Astrocyte (in vitro differentiated cells and primary cell): Measurements from ENCODE around the gene DDC. TPM values are rescaled to one million over a fixed set of nuclear protein-coding genes. Genes with fewer than 3 reads are reported as not detected.
"Not testable (repeated sequence)": the region's sequence is repeated elsewhere in the genome, so short reads cannot be mapped to it uniquely, and the experiment has no call there.

Source experiments
- DNase-seq: peaks from one replicate; pipeline ENCODE4 v3.0.0-alpha.2; 2010; ENCODE audit warnings: low read depth
- FAIRE-seq: peaks from 2 replicates; lab custom pipeline; 2011; peaks lifted over from hg19 to GRCh38; lab: Jason Lieb, UNC
- H2AFZ ChIP-seq: 2 replicates; pipeline ENCODE4 v1.6.0; 2012; ENCODE audit warnings: low read depth, low read length, inconsistent platforms
- H3K27ac ChIP-seq: 2 replicates; pipeline ENCODE4 v1.5.1; 2011; ENCODE audit warnings: low read depth, low read length, inconsistent platforms
- H3K27me3 ChIP-seq: 2 replicates; pipeline ENCODE4 v1.6.0; 2011; ENCODE audit warnings: low read length, inconsistent platforms; ENCODE audit not compliant: insufficient read depth
- H3K36me3 ChIP-seq: 2 replicates; pipeline ENCODE4 v1.5.1; 2011; ENCODE audit warnings: low read length, inconsistent platforms; ENCODE audit not compliant: insufficient read depth
- H3K4me1 ChIP-seq: 2 replicates; pipeline ENCODE4 v1.5.1; 2011; ENCODE audit warnings: low read length, inconsistent platforms; ENCODE audit not compliant: insufficient read depth
- H3K4me2 ChIP-seq: 2 replicates; pipeline ENCODE4 v1.6.0; 2012; ENCODE audit warnings: low read length, inconsistent platforms
- H3K4me3 ChIP-seq: 2 replicates; pipeline ENCODE4 v1.5.1; 2011; ENCODE audit warnings: low read depth, mild to moderate bottlenecking, low read length, inconsistent platforms; ENCODE audit not compliant: insufficient read depth
- H3K79me2 ChIP-seq: 2 replicates; pipeline ENCODE4 v1.6.0; 2012; ENCODE audit warnings: mild to moderate bottlenecking, low read length, inconsistent platforms; ENCODE audit not compliant: insufficient read depth
- H3K9ac ChIP-seq: 2 replicates; pipeline ENCODE4 v1.6.0; 2012; ENCODE audit warnings: mild to moderate bottlenecking, low read length, inconsistent platforms
- H3K9me3 ChIP-seq: 2 replicates; pipeline ENCODE4 v1.5.1; 2012; ENCODE audit warnings: low read depth, mild to moderate bottlenecking, low read length, inconsistent platforms; ENCODE audit not compliant: insufficient read depth
- H4K20me1 ChIP-seq: 2 replicates; pipeline ENCODE4 v1.6.0; 2012; ENCODE audit warnings: low read length, inconsistent platforms; ENCODE audit not compliant: insufficient read depth
- H3K27ac Mint-ChIP-seq: one replicate; pipeline ENCODE4 v1.8.0; 2021; ENCODE audit warnings: mild to moderate bottlenecking, mixed read lengths; ENCODE audit not compliant: unreplicated experiment
- H3K27me3 Mint-ChIP-seq: one replicate; pipeline ENCODE4 v1.8.0; 2021; ENCODE audit warnings: low read depth, mixed read lengths; ENCODE audit not compliant: unreplicated experiment
- H3K36me3 Mint-ChIP-seq: one replicate; pipeline ENCODE4 v1.8.0; 2021; ENCODE audit warnings: low read depth, mixed read lengths; ENCODE audit not compliant: unreplicated experiment
- H3K4me1 Mint-ChIP-seq: one replicate; pipeline ENCODE4 v1.8.0; 2021; ENCODE audit warnings: low read depth, mixed read lengths; ENCODE audit not compliant: unreplicated experiment
- H3K4me3 Mint-ChIP-seq: one replicate; pipeline ENCODE4 v1.8.0; 2021; ENCODE audit warnings: mild to moderate bottlenecking, moderate library complexity, mixed read lengths; ENCODE audit not compliant: unreplicated experiment
- H3K9me3 Mint-ChIP-seq: one replicate; pipeline ENCODE4 v1.8.0; 2021; ENCODE audit warnings: mild to moderate bottlenecking, mixed read lengths; ENCODE audit not compliant: unreplicated experiment
- CTCF ChIP-seq: IDR thresholded peaks from 2 replicates; pipeline ENCODE4 v1.5.1; 2011; ENCODE audit warnings: low read depth, mild to moderate bottlenecking, inconsistent platforms, low read length, moderate library complexity; ENCODE audit not compliant: insufficient read depth
- EZH2 ChIP-seq: IDR thresholded peaks from 2 replicates; pipeline ENCODE4 v1.6.1; 2012; ENCODE audit warnings: mild to moderate bottlenecking, low read length, inconsistent platforms; ENCODE audit not compliant: insufficient read depth
- total RNA-seq: library from RNA; stranded (reverse); gene quantifications from 2 replicates; pipeline ENCODE4 v1.2.1, GENCODE V29; 2021

Gene DDC
- total RNA-seq, 1 donor from 2014 or later = not detected

- no peak overlapping the region for H3K27ac ChIP-seq
- H3K27ac Mint-ChIP-seq = no peak overlapping the region
- no peaks in the 10 kb centered on the region for H4K20me1 ChIP-seq
- no peaks in the 10 kb centered on the region for H3K36me3 ChIP-seq
- FAIRE-seq (no peak), DNase-seq (no peak)
- no peak overlapping the region for H2AFZ ChIP-seq
- H3K9me3 ChIP-seq = no peaks in the 10 kb centered on the region
- no peaks in the 10 kb centered on the region for H3K4me1 ChIP-seq
- peaks cover 28% of the 10 kb centered on the region for H3K27me3 Mint-ChIP-seq
- no peak overlapping the region for H3K4me3 ChIP-seq
- no peak overlapping the region for H3K4me3 Mint-ChIP-seq
- H3K79me2 ChIP-seq = no peaks in the 10 kb centered on the region
- no peak overlapping the region for H3K9ac ChIP-seq
- no peak overlapping the region for H3K4me2 ChIP-seq
- TF ChIP-seq CTCF (no peak), EZH2 (no peak)
- H3K36me3 Mint-ChIP-seq = no peaks in the 10 kb centered on the region
- H3K4me1 Mint-ChIP-seq = no peaks in the 10 kb centered on the region
- peaks cover 2% of the 10 kb centered on the region for H3K9me3 Mint-ChIP-seq
- H3K27me3 ChIP-seq = peaks cover 12% of the 10 kb centered on the region
These were observed 13.1 kb downstream of the DDC start for GRCh38 chr7:50552139-50552538.

- not testable (repeated sequence) for H3K79me2 ChIP-seq, H3K27me3 ChIP-seq, FAIRE-seq, H3K9ac ChIP-seq, H3K4me3 ChIP-seq, H3K36me3 Mint-ChIP-seq, H3K27ac Mint-ChIP-seq, H3K4me2 ChIP-seq, H3K36me3 ChIP-seq, H3K4me1 Mint-ChIP-seq, H3K9me3 ChIP-seq, H4K20me1 ChIP-seq, H3K4me3 Mint-ChIP-seq, H3K27ac ChIP-seq, H3K9me3 Mint-ChIP-seq, H2AFZ ChIP-seq, DNase-seq, H3K4me1 ChIP-seq
- peaks cover 26% of the 10 kb centered on the region for H3K27me3 Mint-ChIP-seq
These were observed 19.6 kb downstream of the DDC start for GRCh38 chr7:50545613-50546012.

GRCh38 chr7:50544992-50545391, 20.2 kb downstream of the DDC start:
- TF ChIP-seq EZH2 (no peak), CTCF (no peak)
- Mint-ChIP-seq H3K27me3 (peaks cover 32% of the 10 kb centered on the region), H3K4me1 (no peaks in the 10 kb centered on the region), H3K36me3 (no peaks in the 10 kb centered on the region), H3K9me3 (peaks cover 1% of the 10 kb centered on the region), H3K27ac (no peak overlapping the region), H3K4me3 (no peak overlapping the region)
- Histone ChIP-seq H3K4me3 (no peak overlapping the region), H3K9ac (no peak overlapping the region), H3K79me2 (no peaks in the 10 kb centered on the region), H3K27ac (no peak overlapping the region), H2AFZ (no peak overlapping the region), H3K4me2 (no peak overlapping the region), H3K36me3 (no peaks in the 10 kb centered on the region), H4K20me1 (no peaks in the 10 kb centered on the region), H3K27me3 (peaks cover 8% of the 10 kb centered on the region), H3K4me1 (no peaks in the 10 kb centered on the region), H3K9me3 (no peaks in the 10 kb centered on the region)
- no peak for DNase-seq
- FAIRE-seq = no peak
